Gastroesophageal sphincter (tissue), 4 donors: ENCODE data around the gene AHR. TPM values are rescaled to one million over a fixed set of nuclear protein-coding genes. Genes with fewer than 3 reads are reported as not detected.

Experiments
- ATAC-seq: fragments of 150-250 bp; one replicate; pipeline ENCODE4 v1.9.1; 2016; ENCODE audit warnings: mild to moderate bottlenecking, moderate library complexity
- H3K27ac ChIP-seq, 4 donors: fragments of 200-600 bp; sonication (generic) in 3 of 4; 1 replicate in 3 of 4; 2 replicates in 1 of 4; pipeline ENCODE4 v1.5.1; 2016 to 2019
- H3K27me3 ChIP-seq: fragments of 200-600 bp; sonication (generic); one replicate; pipeline ENCODE4 v1.5.1; 2019
- H3K36me3 ChIP-seq, 2 donors: fragments of 200-600 bp; sonication (generic); one replicate each; pipeline ENCODE4 v1.5.1; 2019; ENCODE audit warnings: control low read depth in 1 of 2
- H3K4me1 ChIP-seq, 3 donors: fragments of 200-600 bp; sonication (generic); 1 replicate in 2 of 3; 2 replicates in 1 of 3; pipeline ENCODE4 v1.5.1; 2016 to 2019; ENCODE audit warnings: control low read depth in 2 of 3
- H3K4me3 ChIP-seq, 2 donors: fragments of 200-600 bp; sonication (generic); one replicate each; pipeline ENCODE4 v1.5.1; 2019; ENCODE audit warnings: mild to moderate bottlenecking in 1 of 2, moderate library complexity in 1 of 2
- H3K9me3 ChIP-seq, 3 donors: fragments of 200-600 bp; sonication (generic); one replicate each; pipeline ENCODE4 v1.5.1; 2017 to 2019; ENCODE audit warnings: control low read depth in 2 of 3
- CTCF ChIP-seq, 4 experiments: fragments of 200-600 bp in 2 of 4; fragments of 450-650 bp in 2 of 4; sonication (generic) in 1 of 4; IDR thresholded peaks; one replicate each; pipeline ENCODE4 v1.5.1; 2017 to 2019; ENCODE audit warnings: antibody characterized with exemption in 4 of 4, mild to moderate bottlenecking in 2 of 4, moderate library complexity in 2 of 4
- EP300 ChIP-seq: sonication (generic); formaldehyde crosslinking; IDR thresholded peaks from one replicate; pipeline ENCODE4 v1.6.1; 2017; ENCODE audit warnings: antibody characterized with exemption, mild to moderate bottlenecking
- POLR2A ChIP-seq, 2 donors: fragments of 450-650 bp; IDR thresholded peaks; one replicate each; pipeline ENCODE4 v1.6.1; 2017; ENCODE audit warnings: antibody characterized with exemption in 2 of 2, mild to moderate bottlenecking in 2 of 2, moderate library complexity in 1 of 2
- POLR2AphosphoS5 ChIP-seq: sonication (generic); formaldehyde crosslinking; IDR thresholded peaks from one replicate; pipeline ENCODE4 v1.6.1; 2017; ENCODE audit warnings: antibody characterized with exemption
- WGBS, 2 donors: methylation state at CpG; one replicate each; pipeline ENCODE4 v1.1.5; 2018; ENCODE audit warnings: low coverage in 1 of 2; 5-methylcytosine and 5-hydroxymethylcytosine counted together
- total RNA-seq, 4 donors: library from RNA; depleted of rRNA; stranded (reverse); fragments of >200 nt; gene quantifications; one replicate each; pipeline ENCODE4 v1.1.0, GENCODE V29; 2016

The AHR gene
- total RNA-seq, 4 donors from 2014 or later: 52.1 to 105 (median 83.9) TPM

GRCh38 chr7:17326378-17326777 is 27.9 kb downstream of the AHR start:
- Histone ChIP-seq H3K36me3 (peaks cover 3 to 36% of the 10 kb centered on the region in 2 donors), H3K27me3 (no peaks in the 10 kb centered on the region), H3K4me3 (no peak overlapping the region), H3K9me3 (no peaks in the 10 kb centered on the region), H3K27ac (no peak overlapping the region), H3K4me1 (peaks cover 0 to 14% (median 0%) of the 10 kb centered on the region in 3 donors)
- no peak for ATAC-seq
- 59 to 70% methylated on average over 2 of the region's 2 CpGs for WGBS, 2 donors
- TF ChIP-seq POLR2AphosphoS5: no peak
- TF ChIP-seq EP300: no peak
- no peak for TF ChIP-seq CTCF (IDR thresholded peaks at IDR 0.05)
- TF ChIP-seq POLR2A (IDR thresholded peaks at IDR 0.05): no peak

GRCh38 chr7:17328641-17329040 is 30.2 kb downstream of the AHR start:
- ATAC-seq: no peak
- Histone ChIP-seq H3K27me3 (no peaks in the 10 kb centered on the region), H3K9me3 (no peaks in the 10 kb centered on the region), H3K4me3 (no peak overlapping the region), H3K36me3 (peaks cover 3 to 42% of the 10 kb centered on the region in 2 donors), H3K4me1 (peaks cover 0 to 9% (median 0%) of the 10 kb centered on the region in 3 donors), H3K27ac (no peak overlapping the region)
- no peak for TF ChIP-seq POLR2A (IDR thresholded peaks at IDR 0.05)
- TF ChIP-seq POLR2AphosphoS5: no peak
- no peak for TF ChIP-seq EP300
- TF ChIP-seq CTCF (IDR thresholded peaks at IDR 0.05): no peak

GRCh38 chr7:17329440-17329839 is 31.0 kb downstream of the AHR start:
- Histone ChIP-seq H3K9me3 (no peaks in the 10 kb centered on the region), H3K4me3 (no peak overlapping the region), H3K27me3 (no peaks in the 10 kb centered on the region), H3K4me1 (peaks cover 0 to 9% (median 0%) of the 10 kb centered on the region in 3 donors), H3K27ac (no peak overlapping the region), H3K36me3 (peaks cover 3 to 50% of the 10 kb centered on the region in 2 donors)
- no peak for ATAC-seq
- TF ChIP-seq POLR2AphosphoS5 (no peak), EP300 (no peak), POLR2A (IDR thresholded peaks at IDR 0.05) (no peak), CTCF (IDR thresholded peaks at IDR 0.05) (no peak)

GRCh38 chr7:17331891-17332501 is 33.5 kb downstream of the AHR start:
- ATAC-seq: no peak
- 76 to 89% methylated on average over 1 to 2 of the region's 2 CpGs for WGBS, 2 donors
- no peak for TF ChIP-seq POLR2A (IDR thresholded peaks at IDR 0.05)
- Histone ChIP-seq H3K27ac (no peak overlapping the region), H3K9me3 (no peaks in the 10 kb centered on the region), H3K4me1 (peaks cover 0 to under 1% (median 0%) of the 10 kb centered on the region in 3 donors), H3K4me3 (no peak overlapping the region), H3K36me3 (peaks cover 3 to 59% of the 10 kb centered on the region in 2 donors), H3K27me3 (no peaks in the 10 kb centered on the region)

- no peaks in the 10 kb centered on the region for H3K9me3 ChIP-seq
- no peak overlapping the region for H3K27ac ChIP-seq
- H3K4me3 ChIP-seq: no peak overlapping the region
- no peak for ATAC-seq
- H3K27me3 ChIP-seq: no peaks in the 10 kb centered on the region
- H3K4me1 ChIP-seq: no peaks in the 10 kb centered on the region
- TF ChIP-seq EP300: no peak
- H3K36me3 ChIP-seq: peaks cover 3 to 67% of the 10 kb centered on the region in 2 donors
Measured at GRCh38 chr7:17333221-17333620, 34.8 kb downstream of the AHR start.

- Histone ChIP-seq H3K9me3 (no peaks in the 10 kb centered on the region), H3K27me3 (no peaks in the 10 kb centered on the region), H3K4me1 (peaks cover 0 to 15% (median 0%) of the 10 kb centered on the region in 3 donors), H3K4me3 (no peak overlapping the region), H3K27ac (no peak overlapping the region), H3K36me3 (peaks cover 0 to 67% of the 10 kb centered on the region in 2 donors)
- TF ChIP-seq EP300 (no peak), POLR2AphosphoS5 (no peak), POLR2A (IDR thresholded peaks at IDR 0.05) (no peak), CTCF (IDR thresholded peaks at IDR 0.05) (no peak)
- ATAC-seq: no peak
- WGBS, 2 donors: 67 to 86% methylated on average over 4 of the region's 4 CpGs
Measured at GRCh38 chr7:17336168-17336567, 37.7 kb downstream of the AHR start.
